VCaP (cell line): Measurements from ENCODE around the gene IGFBP2.

Experiments used
- H3K27ac ChIP-seq: fragments of 450-650 bp; 2 replicates; pipeline ENCODE4 v1.5.1; 2017
- CTCF ChIP-seq: fragments of 450-650 bp; conservative IDR thresholded peaks from 2 replicates; pipeline ENCODE4 v1.5.1; 2017; ENCODE audit warnings: mild to moderate bottlenecking, moderate library complexity

IGFBP2 gene

DNA sequence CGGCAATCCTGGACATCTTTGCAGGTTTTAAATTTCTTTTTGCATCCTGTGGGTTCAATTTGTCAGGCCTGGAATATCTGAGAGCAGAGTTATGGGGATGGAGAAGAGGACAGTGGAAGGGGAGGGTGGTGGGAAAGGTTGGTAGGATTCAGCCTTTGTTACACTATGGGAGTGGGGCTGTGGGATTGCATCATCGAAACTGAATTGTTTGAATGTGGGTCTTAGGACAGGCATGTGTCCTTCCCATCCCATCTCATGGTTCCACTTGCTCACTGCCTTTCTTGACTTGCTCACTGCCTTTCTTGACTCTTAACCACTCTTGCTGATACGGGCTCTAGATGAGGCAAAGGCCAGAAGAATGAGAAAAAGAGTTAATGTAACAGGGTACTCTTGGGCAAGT lies 12.9 kb downstream of the IGFBP2 start:
- H3K27ac ChIP-seq, result no peak overlapping the region
- TF ChIP-seq CTCF, result no peak

GRCh38 chr2:216648105-216648504 lies 14.9 kb downstream of the IGFBP2 start:
- no peak overlapping the region for H3K27ac ChIP-seq
- no peak for TF ChIP-seq CTCF

DNA sequence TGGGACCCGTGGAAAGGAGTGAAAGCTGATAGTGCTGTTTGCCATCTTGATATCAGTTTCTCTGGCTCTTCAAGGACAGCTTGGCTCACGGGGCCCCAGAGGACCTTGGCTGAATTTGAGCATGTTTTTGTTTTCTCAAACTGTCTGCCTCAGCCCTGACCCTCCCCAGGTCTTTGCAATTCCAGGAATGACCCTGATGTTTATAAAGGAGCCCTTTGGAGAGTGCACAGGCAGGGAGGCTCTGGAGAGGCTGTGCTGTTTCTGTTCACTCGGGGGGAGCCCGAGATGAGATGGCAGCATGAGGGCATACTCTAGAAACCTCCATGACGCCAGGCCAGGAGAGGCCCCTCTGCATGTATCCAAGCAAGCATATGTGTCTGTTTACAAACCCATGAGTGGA lies 16.4 kb downstream of the IGFBP2 start:
- no peak for TF ChIP-seq CTCF
- no peak overlapping the region for H3K27ac ChIP-seq

- TF ChIP-seq CTCF, result no peak
- H3K27ac ChIP-seq, result no peak overlapping the region
Observed at GRCh38 chr2:216650626-216651257, 17.5 kb downstream of the IGFBP2 start.

DNA sequence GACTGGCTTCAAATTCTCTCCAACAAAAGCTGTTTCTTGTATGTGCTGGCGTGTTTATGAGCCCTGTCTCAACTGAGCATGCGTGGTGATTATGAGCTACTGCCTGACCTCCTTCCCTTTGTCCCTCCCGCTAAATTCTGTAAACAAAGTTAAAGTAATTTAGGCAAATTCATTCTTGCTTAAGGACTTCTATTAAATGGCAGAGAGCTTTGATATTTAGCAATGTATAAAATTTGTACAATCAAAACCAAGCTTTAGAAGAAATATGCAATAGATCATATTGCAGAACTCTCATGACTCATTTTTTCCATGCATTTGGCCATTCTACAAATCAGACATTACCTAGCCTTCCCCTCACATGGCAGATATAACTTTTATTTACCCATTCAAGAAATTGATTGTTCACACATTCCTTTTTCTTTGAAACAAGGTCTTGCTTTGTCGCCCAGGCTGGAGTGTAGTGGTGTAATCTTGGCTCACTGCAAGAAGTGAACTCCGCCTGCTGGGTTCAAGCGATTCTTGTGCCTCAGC lies 18.2 kb downstream of the IGFBP2 start:
- H3K27ac ChIP-seq, result no peak overlapping the region
- no peak for TF ChIP-seq CTCF

- no peak overlapping the region for H3K27ac ChIP-seq
- TF ChIP-seq CTCF, result no peak
Observed at GRCh38 chr2:216652566-216652965, 19.3 kb downstream of the IGFBP2 start.

GRCh38 chr2:216653093-216653799 lies 20.0 kb downstream of the IGFBP2 start:
- no peak for TF ChIP-seq CTCF
- H3K27ac ChIP-seq, result no peak overlapping the region
